HCT116 (cell line): ENCODE data around the gene GALNT2. TPM values are rescaled to one million over a fixed set of nuclear protein-coding genes. Genes with fewer than 3 reads are reported as not detected.

Experiments
- ATAC-seq: fragments of 200-7000 bp; cut with Tn5 transposase; 2 replicates; pipeline ENCODE4 v1.9.1; 2020; ENCODE audit warnings: mild to moderate bottlenecking, moderate library complexity
- BruUV-seq: library from RNA; stranded (reverse); fragments of 400-500 nt; replicated peaks from 2 replicates; lab custom pipeline; 2021; lab: Mats Ljungman, UMichigan
- CTCF ChIA-PET: fragments of 300-600 bp; sonication (Branson Sonifier 250); formaldehyde crosslinking; loops from one replicate; lab custom pipeline; 2021; ENCODE audit warnings: antibody characterized with exemption; lab: Charles Lee
- POLR2A ChIA-PET: fragments of 300-600, 350-600 bp; sonication (Branson Sonifier 250); formaldehyde crosslinking; loops from one replicate; lab custom pipeline; 2021; ENCODE audit warnings: antibody characterized with exemption; lab: Charles Lee
- RAD21 ChIA-PET, 2 experiments: fragments of 300-600 bp; sonication (Branson Sonifier 250); formaldehyde crosslinking; loops; one replicate each; lab custom pipeline; 2023; ENCODE audit warnings: low total read pairs in 2 of 2; ENCODE audit not compliant: uncharacterized antibody in 2 of 2, unreplicated experiment in 2 of 2, low non-redundant PET in 1 of 2; lab: Charles Lee
- DNase-seq: peaks from one replicate; pipeline ENCODE4 v3.0.0-alpha.2; 2010; ENCODE audit warnings: low read depth, low spot score
- H2AFZ ChIP-seq: fragments of 200-600 bp; shearing (Covaris generic), sonication (generic); 2 replicates; pipeline ENCODE4 v1.6.1; 2017; ENCODE audit warnings: low read depth, mixed run types, mixed read lengths, antibody characterized with exemption, low read length; ENCODE audit not compliant: poor library complexity, severe bottlenecking
- H3K27ac ChIP-seq: 2 replicates; pipeline ENCODE4 v1.5.1; 2012; ENCODE audit warnings: low read depth, low read length
- H3K27me3 ChIP-seq: fragments of 200-600 bp; sonication (generic); 2 replicates; pipeline ENCODE4 v1.6.1; 2016; ENCODE audit warnings: mixed run types, low read length, mixed read lengths; ENCODE audit not compliant: insufficient read depth
- H3K36me3 ChIP-seq, 2 experiments: fragments of 200-500 bp in 1 of 2; fragments of 200-600 bp in 1 of 2; sonication (Bioruptor generic) in 1 of 2; sonication (generic) in 1 of 2; 2 replicates each; pipeline versions ENCODE4 v1.5.1 to v1.6.1; 2014 to 2016; ENCODE audit warnings: low read length in 2 of 2, inconsistent platforms in 1 of 2, mixed read lengths in 1 of 2, mixed run types in 1 of 2; ENCODE audit not compliant: insufficient read depth in 2 of 2, control insufficient read depth in 1 of 2
- H3K4me1 ChIP-seq, 2 experiments: fragments of 200-600 bp in 1 of 2; sonication (generic) in 1 of 2; 2 replicates each; pipeline versions ENCODE4 v1.5.1 to v1.6.1; 2012 to 2017; ENCODE audit warnings: low read length in 2 of 2, inconsistent platforms in 1 of 2, mild to moderate bottlenecking in 1 of 2, mixed read lengths in 1 of 2, mixed run types in 1 of 2, moderate library complexity in 1 of 2; ENCODE audit not compliant: insufficient read depth in 2 of 2, control insufficient read depth in 1 of 2
- H3K4me2 ChIP-seq: fragments of 200-600 bp; sonication (generic); 2 replicates; pipeline ENCODE4 v1.6.1; 2017; ENCODE audit warnings: mixed run types, low read length, mixed read lengths
- H3K4me3 ChIP-seq, 2 experiments: fragments of 200-600 bp in 1 of 2; sonication (generic) in 1 of 2; replicated peaks in 1 of 2; 2 replicates each; pipeline ENCODE4 v1.5.1; 2011 to 2016; ENCODE audit warnings: low read length in 2 of 2, control low read depth in 1 of 2, low read depth in 1 of 2, mild to moderate bottlenecking in 1 of 2, mixed read lengths in 1 of 2, mixed run types in 1 of 2
- H3K79me2 ChIP-seq: fragments of 200-600 bp; sonication (generic); 2 replicates; pipeline ENCODE4 v1.6.1; 2017; ENCODE audit warnings: mild to moderate bottlenecking, mixed run types, low read length, moderate library complexity, mixed read lengths; ENCODE audit not compliant: insufficient read depth
- H3K9ac ChIP-seq: fragments of 200-600 bp; sonication (generic); 2 replicates; pipeline ENCODE4 v1.6.1; 2016; ENCODE audit warnings: low read length, mixed read lengths
- H3K9me2 ChIP-seq: fragments of 200-600 bp; sonication (generic), shearing (Covaris generic); 2 replicates; pipeline ENCODE4 v1.6.1; 2017; ENCODE audit warnings: mixed run types, mild to moderate bottlenecking, moderate library complexity; ENCODE audit not compliant: insufficient read depth
- H3K9me3 ChIP-seq, 2 experiments: fragments of 200-500 bp in 1 of 2; fragments of 200-600 bp in 1 of 2; sonication (Bioruptor generic) in 1 of 2; sonication (generic) in 1 of 2; 2 replicates each; pipeline ENCODE4 v1.6.1; 2014 to 2017; ENCODE audit warnings: low read length in 2 of 2, mixed read lengths in 2 of 2, inconsistent platforms in 1 of 2, low read depth in 1 of 2, mild to moderate bottlenecking in 1 of 2, mixed run types in 1 of 2, moderate library complexity in 1 of 2; ENCODE audit not compliant: control insufficient read depth in 1 of 2, insufficient read depth in 1 of 2
- H4K20me1 ChIP-seq: fragments of 200-600 bp; sonication (generic), shearing (Covaris generic); 2 replicates; pipeline ENCODE4 v1.6.1; 2017; ENCODE audit warnings: mixed run types, mild to moderate bottlenecking, moderate library complexity; ENCODE audit not compliant: insufficient read depth
- CEBPB ChIP-seq: IDR thresholded peaks from 2 replicates; pipeline ENCODE4 v1.6.1; 2012; ENCODE audit warnings: low read depth
- EGR1 ChIP-seq: IDR thresholded peaks from 2 replicates; pipeline ENCODE4 v1.6.1; 2012; ENCODE audit warnings: low read depth
- ELF1 ChIP-seq: IDR thresholded peaks from 2 replicates; pipeline ENCODE4 v1.6.1; 2012; ENCODE audit warnings: low read depth, borderline replicate concordance
- EZH2phosphoT487 ChIP-seq: fragments of 200-600 bp; IDR thresholded peaks from 2 replicates; pipeline ENCODE4 v1.6.1; 2018; ENCODE audit warnings: antibody characterized with exemption, borderline replicate concordance
- FOSL1 ChIP-seq: IDR thresholded peaks from 2 replicates; pipeline ENCODE4 v1.6.1; 2012; ENCODE audit warnings: low read depth
- JUND ChIP-seq: IDR thresholded peaks from 2 replicates; pipeline ENCODE4 v1.6.1; 2012
- POLR2AphosphoS5 ChIP-seq: IDR thresholded peaks from 2 replicates; pipeline ENCODE4 v1.6.1; 2011; ENCODE audit warnings: mild to moderate bottlenecking, low read depth, low read length, moderate library complexity
- RAD21 ChIP-seq: IDR thresholded peaks from 2 replicates; pipeline ENCODE4 v1.6.1; 2012; ENCODE audit warnings: low read depth, mild to moderate bottlenecking
- SP1 ChIP-seq: IDR thresholded peaks from 2 replicates; pipeline ENCODE4 v1.6.1; 2012; ENCODE audit warnings: low read depth
- SRF ChIP-seq: IDR thresholded peaks from 2 replicates; pipeline ENCODE4 v1.6.1; 2012; ENCODE audit warnings: low read depth
- TCF7L2 ChIP-seq: IDR thresholded peaks from 2 replicates; pipeline ENCODE4 v1.7.0; 2011; ENCODE audit warnings: borderline replicate concordance, inconsistent platforms; ENCODE audit not compliant: insufficient read depth, insufficient read length; ENCODE audit errors: extremely low read depth
- YY1 ChIP-seq: IDR thresholded peaks from 2 replicates; pipeline ENCODE4 v1.6.1; 2011; ENCODE audit warnings: low read length, low read depth, moderate library complexity, mild to moderate bottlenecking; ENCODE audit not compliant: insufficient replicate concordance; ENCODE audit errors: extremely low read depth
- ZFX ChIP-seq: fragments of 450-650 bp; IDR thresholded peaks from 2 replicates; pipeline ENCODE4 v1.6.1; 2017
- ZNF274 ChIP-seq: fragments of 200-500 bp; sonication (Bioruptor generic); IDR thresholded peaks from 2 replicates; pipeline ENCODE4 v1.6.1; 2014; ENCODE audit warnings: mild to moderate bottlenecking, low read depth, low read length, inconsistent platforms
- intact Hi-C: fragments of 100-400 bp; cut with micrococcal nuclease; formaldehyde crosslinking; loops from 2 replicates; pipeline ENCODE4 v1.10.0; 2022
- total RNA-seq: library from RNA; stranded (reverse); gene quantifications from one replicate; pipeline ENCODE4 v1.2.1, GENCODE V29; 2021; ENCODE audit not compliant: unreplicated experiment
- TF ChIP-seq, protein P1 (sequence below): IDR thresholded peaks from 2 replicates; pipeline ENCODE4 v1.6.1; 2012
- TF ChIP-seq, protein P2 (sequence below): IDR thresholded peaks from 2 replicates; pipeline ENCODE4 v1.6.1; 2011; ENCODE audit warnings: mild to moderate bottlenecking, low read length, moderate library complexity; ENCODE audit not compliant: insufficient replicate concordance; ENCODE audit errors: extremely low read depth
- TF ChIP-seq, protein P3 (sequence below): IDR thresholded peaks from 2 replicates; pipeline ENCODE4 v1.6.1; 2012

GALNT2 gene
- total RNA-seq, 1 experiment from 2014 or later: 40.8 TPM

DNA sequence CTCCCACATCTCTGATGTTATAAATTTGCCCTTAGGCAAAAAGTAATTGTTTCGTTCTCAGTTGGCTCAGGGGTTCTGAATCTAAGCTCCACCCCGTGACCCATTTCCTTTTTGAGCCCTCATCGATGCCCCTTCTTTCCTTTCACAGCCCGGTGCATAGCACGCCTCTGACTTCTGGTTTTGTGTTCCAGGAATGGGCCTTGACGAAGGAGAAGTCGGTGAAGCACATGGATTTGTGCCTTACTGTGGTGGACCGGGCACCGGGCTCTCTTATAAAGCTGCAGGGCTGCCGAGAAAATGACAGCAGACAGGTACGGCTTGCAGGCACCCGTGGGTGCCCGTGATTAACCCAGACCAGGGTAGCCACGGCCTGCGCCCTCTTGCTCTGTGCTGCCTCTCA, 207.2 kb downstream of the GALNT2 start:
- no peaks in the 10 kb centered on the region for H3K4me1 ChIP-seq
- TF ChIP-seq ZNF274 (no peak), POLR2AphosphoS5 (no peak), YY1 (no peak), FOSL1 (no peak)
- no peaks in the 10 kb centered on the region for H3K9me3 ChIP-seq
- no peaks in the 10 kb centered on the region for H3K27me3 ChIP-seq
- DNase-seq (no peak), ATAC-seq (no peak)
- CTCF ChIA-PET: no interaction called here
- H3K27ac ChIP-seq: no peak overlapping the region
- RAD21 ChIA-PET: no interaction called here
- H3K9ac ChIP-seq: no peak overlapping the region
- POLR2A ChIA-PET: no interaction called here
- H3K4me2 ChIP-seq: no peak overlapping the region
- no peak overlapping the region for H3K4me3 ChIP-seq
- intact Hi-C loops: no loop called here
- H3K36me3 ChIP-seq: peaks cover 0 to 9% of the 10 kb centered on the region in 2 experiments; a peak in 2 of 4 replicates
- H2AFZ ChIP-seq: no peak overlapping the region
- H3K79me2 ChIP-seq: no peaks in the 10 kb centered on the region
- no TSS peak for BruUV-seq
- no peaks in the 10 kb centered on the region for H3K9me2 ChIP-seq
- H4K20me1 ChIP-seq: no peaks in the 10 kb centered on the region

DNA sequence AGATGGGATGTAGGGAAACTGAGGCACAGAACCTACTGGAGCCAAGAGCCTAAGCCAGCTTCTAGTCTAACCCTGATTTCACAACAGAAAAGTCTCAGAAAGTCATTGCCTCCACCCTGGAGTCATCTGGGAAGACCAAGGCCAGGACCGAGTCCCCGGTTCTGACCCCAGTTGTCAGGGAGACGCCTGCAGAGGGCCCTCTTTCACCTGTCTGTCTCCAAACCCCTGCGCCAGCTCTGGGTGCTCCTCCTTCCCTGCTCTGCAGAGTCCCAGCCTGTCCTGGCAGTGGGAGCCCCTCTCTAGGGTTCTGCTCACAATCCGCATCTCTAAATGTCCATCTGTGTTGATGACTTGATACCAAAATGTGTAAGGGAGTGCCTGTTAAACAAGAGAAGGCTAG, 209.4 kb downstream of the GALNT2 start:
- Histone ChIP-seq H3K4me2 (no peak overlapping the region), H3K9me2 (no peaks in the 10 kb centered on the region), H3K36me3 (peaks cover 0 to 9% of the 10 kb centered on the region in 2 experiments; a peak in 2 of 4 replicates), H3K4me3 (no peak overlapping the region), H3K4me1 (no peaks in the 10 kb centered on the region), H2AFZ (no peak overlapping the region), H3K9me3 (no peaks in the 10 kb centered on the region), H3K9ac (no peak overlapping the region), H3K27ac (no peak overlapping the region), H4K20me1 (no peaks in the 10 kb centered on the region), H3K27me3 (no peaks in the 10 kb centered on the region), H3K79me2 (no peaks in the 10 kb centered on the region)
- ChIA-PET CTCF (no interaction called here), RAD21 (no interaction called here), POLR2A (no interaction called here)
- no peak for ATAC-seq
- BruUV-seq: no TSS peak
- intact Hi-C loops: no loop called here
- no peak for DNase-seq
- TF ChIP-seq RAD21 (no peak), JUND (no peak), ZNF274 (no peak), EGR1 (no peak), SP1 (no peak), TCF7L2 (no peak), SRF (no peak), CEBPB (no peak), EZH2phosphoT487 (no peak), YY1 (no peak), ZFX (no peak), ELF1 (no peak)
- TF ChIP-seq, protein P1, sequence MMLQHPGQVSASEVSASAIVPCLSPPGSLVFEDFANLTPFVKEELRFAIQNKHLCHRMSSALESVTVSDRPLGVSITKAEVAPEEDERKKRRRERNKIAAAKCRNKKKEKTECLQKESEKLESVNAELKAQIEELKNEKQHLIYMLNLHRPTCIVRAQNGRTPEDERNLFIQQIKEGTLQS: no peak
- TF ChIP-seq, protein P2, sequence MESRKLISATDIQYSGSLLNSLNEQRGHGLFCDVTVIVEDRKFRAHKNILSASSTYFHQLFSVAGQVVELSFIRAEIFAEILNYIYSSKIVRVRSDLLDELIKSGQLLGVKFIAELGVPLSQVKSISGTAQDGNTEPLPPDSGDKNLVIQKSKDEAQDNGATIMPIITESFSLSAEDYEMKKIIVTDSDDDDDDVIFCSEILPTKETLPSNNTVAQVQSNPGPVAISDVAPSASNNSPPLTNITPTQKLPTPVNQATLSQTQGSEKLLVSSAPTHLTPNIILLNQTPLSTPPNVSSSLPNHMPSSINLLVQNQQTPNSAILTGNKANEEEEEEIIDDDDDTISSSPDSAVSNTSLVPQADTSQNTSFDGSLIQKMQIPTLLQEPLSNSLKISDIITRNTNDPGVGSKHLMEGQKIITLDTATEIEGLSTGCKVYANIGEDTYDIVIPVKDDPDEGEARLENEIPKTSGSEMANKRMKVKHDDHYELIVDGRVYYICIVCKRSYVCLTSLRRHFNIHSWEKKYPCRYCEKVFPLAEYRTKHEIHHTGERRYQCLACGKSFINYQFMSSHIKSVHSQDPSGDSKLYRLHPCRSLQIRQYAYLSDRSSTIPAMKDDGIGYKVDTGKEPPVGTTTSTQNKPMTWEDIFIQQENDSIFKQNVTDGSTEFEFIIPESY: no peak
- TF ChIP-seq, protein P3, sequence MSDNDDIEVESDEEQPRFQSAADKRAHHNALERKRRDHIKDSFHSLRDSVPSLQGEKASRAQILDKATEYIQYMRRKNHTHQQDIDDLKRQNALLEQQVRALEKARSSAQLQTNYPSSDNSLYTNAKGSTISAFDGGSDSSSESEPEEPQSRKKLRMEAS: no peak
